Tibial nerve (tissue), 4 donors: ENCODE measurements around the gene SORCS3. TPM values are rescaled to one million over a fixed set of nuclear protein-coding genes. Genes with fewer than 3 reads are reported as not detected.

ENCODE experiments used
- DNase-seq, 2 donors: peaks; one replicate each; pipeline ENCODE4 v3.0.0-alpha.2; 2019; ENCODE audit warnings: low spot score in 2 of 2
- H3K27ac ChIP-seq, 4 donors: fragments of 200-600 bp; sonication (generic) in 3 of 4; one replicate each; pipeline ENCODE4 v1.5.1; 2017 to 2019; ENCODE audit warnings: mild to moderate bottlenecking in 1 of 4
- H3K27me3 ChIP-seq, 2 donors: fragments of 200-600 bp; sonication (generic) in 1 of 2; one replicate each; pipeline versions ENCODE4 v1.5.1 to v1.6.0; 2017 to 2019
- H3K36me3 ChIP-seq, 3 donors: fragments of 200-600 bp; sonication (generic); one replicate each; pipeline ENCODE4 v1.5.1; 2018 to 2019
- H3K4me1 ChIP-seq, 4 donors: fragments of 200-600 bp; sonication (generic) in 3 of 4; one replicate each; pipeline ENCODE4 v1.5.1; 2017 to 2019
- H3K4me3 ChIP-seq, 4 donors: fragments of 200-600 bp; sonication (generic) in 3 of 4; one replicate each; pipeline ENCODE4 v1.5.1; 2017 to 2019; ENCODE audit warnings: mild to moderate bottlenecking in 1 of 4, moderate library complexity in 1 of 4
- H3K9me3 ChIP-seq, 4 donors: fragments of 200-600 bp; sonication (generic) in 3 of 4; one replicate each; pipeline ENCODE4 v1.5.1; 2017 to 2019
- EP300 ChIP-seq, 2 donors: sonication (generic); formaldehyde crosslinking; IDR thresholded peaks; one replicate each; pipeline ENCODE4 v1.6.1; 2017; ENCODE audit warnings: antibody characterized with exemption in 2 of 2, mild to moderate bottlenecking in 1 of 2
- POLR2A ChIP-seq, 2 donors: fragments of 450-650 bp; IDR thresholded peaks; one replicate each; pipeline ENCODE4 v1.6.1; 2017; ENCODE audit warnings: antibody characterized with exemption in 2 of 2, mild to moderate bottlenecking in 2 of 2, moderate library complexity in 2 of 2
- WGBS, 2 donors: methylation state at CpG; one replicate each; pipeline ENCODE4 v1.1.5; 2018; 5-methylcytosine and 5-hydroxymethylcytosine counted together
- total RNA-seq, 4 donors: library from RNA; depleted of rRNA; stranded (reverse); fragments of >200 nt; gene quantifications; one replicate each; pipeline ENCODE4 v1.1.0, GENCODE V29; 2016
- TF ChIP-seq, protein P1 (sequence below), 5 experiments: fragments of 200-600 bp in 3 of 5; fragments of 450-650 bp in 2 of 5; sonication (generic) in 3 of 5; IDR thresholded peaks; one replicate each; pipeline ENCODE4 v1.5.1; 2016 to 2019; ENCODE audit warnings: antibody characterized with exemption in 5 of 5, mild to moderate bottlenecking in 3 of 5, moderate library complexity in 2 of 5

Gene SORCS3
- total RNA-seq, 4 donors from 2014 or later: 1.8 to 3.9 (median 3.2) TPM

DNA sequence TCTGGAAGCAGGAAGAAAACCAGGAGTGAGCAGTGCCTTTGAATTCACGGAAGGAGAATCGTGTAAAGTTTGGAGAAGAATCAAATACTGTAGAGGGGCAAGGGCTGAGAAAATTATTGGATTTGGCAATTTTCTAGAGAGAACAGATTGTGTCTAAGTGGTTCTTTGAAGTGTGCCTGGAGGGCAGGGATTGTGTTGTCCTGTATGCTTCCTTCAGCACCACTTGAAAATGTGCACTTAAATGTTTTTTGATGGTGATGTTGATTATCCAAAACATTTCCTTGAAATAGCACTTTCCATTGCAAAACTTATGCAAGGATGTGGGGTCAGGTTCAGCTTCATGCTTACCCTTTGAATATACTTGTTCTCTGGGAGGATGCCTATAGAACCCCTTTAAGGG lies 360.2 kb downstream of the SORCS3 start:
- H3K9me3 ChIP-seq: no peaks in the 10 kb centered on the region
- TF ChIP-seq EP300 (IDR thresholded peaks at IDR 0.05): no peak
- TF ChIP-seq POLR2A (IDR thresholded peaks at IDR 0.05): no peak
- TF ChIP-seq, protein P1, sequence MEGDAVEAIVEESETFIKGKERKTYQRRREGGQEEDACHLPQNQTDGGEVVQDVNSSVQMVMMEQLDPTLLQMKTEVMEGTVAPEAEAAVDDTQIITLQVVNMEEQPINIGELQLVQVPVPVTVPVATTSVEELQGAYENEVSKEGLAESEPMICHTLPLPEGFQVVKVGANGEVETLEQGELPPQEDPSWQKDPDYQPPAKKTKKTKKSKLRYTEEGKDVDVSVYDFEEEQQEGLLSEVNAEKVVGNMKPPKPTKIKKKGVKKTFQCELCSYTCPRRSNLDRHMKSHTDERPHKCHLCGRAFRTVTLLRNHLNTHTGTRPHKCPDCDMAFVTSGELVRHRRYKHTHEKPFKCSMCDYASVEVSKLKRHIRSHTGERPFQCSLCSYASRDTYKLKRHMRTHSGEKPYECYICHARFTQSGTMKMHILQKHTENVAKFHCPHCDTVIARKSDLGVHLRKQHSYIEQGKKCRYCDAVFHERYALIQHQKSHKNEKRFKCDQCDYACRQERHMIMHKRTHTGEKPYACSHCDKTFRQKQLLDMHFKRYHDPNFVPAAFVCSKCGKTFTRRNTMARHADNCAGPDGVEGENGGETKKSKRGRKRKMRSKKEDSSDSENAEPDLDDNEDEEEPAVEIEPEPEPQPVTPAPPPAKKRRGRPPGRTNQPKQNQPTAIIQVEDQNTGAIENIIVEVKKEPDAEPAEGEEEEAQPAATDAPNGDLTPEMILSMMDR (IDR thresholded peaks at IDR 0.05): no peak
- WGBS, 2 donors: 84% methylated on average over 2 of the region's 2 CpGs
- DNase-seq: no peak
- H3K4me1 ChIP-seq: no peaks in the 10 kb centered on the region
- no peaks in the 10 kb centered on the region for H3K27me3 ChIP-seq
- no peak overlapping the region for H3K27ac ChIP-seq
- H3K36me3 ChIP-seq: no peaks in the 10 kb centered on the region
- no peak overlapping the region for H3K4me3 ChIP-seq

- WGBS, 2 donors: 52 to 90% methylated on average over 2 of the region's 2 CpGs
- no peak for DNase-seq
- no peaks in the 10 kb centered on the region for H3K36me3 ChIP-seq
- H3K4me3 ChIP-seq: no peak overlapping the region
- H3K27ac ChIP-seq: no peak overlapping the region
- no peaks in the 10 kb centered on the region for H3K4me1 ChIP-seq
- no peaks in the 10 kb centered on the region for H3K9me3 ChIP-seq
- no peaks in the 10 kb centered on the region for H3K27me3 ChIP-seq
- no peak for TF ChIP-seq EP300 (IDR thresholded peaks at IDR 0.05)
- TF ChIP-seq, protein P1 (IDR thresholded peaks at IDR 0.05): no peak
- no peak for TF ChIP-seq POLR2A (IDR thresholded peaks at IDR 0.05)
These were observed 369.5 kb downstream of the SORCS3 start for GRCh38 chr10:105010411-105011121.

DNA sequence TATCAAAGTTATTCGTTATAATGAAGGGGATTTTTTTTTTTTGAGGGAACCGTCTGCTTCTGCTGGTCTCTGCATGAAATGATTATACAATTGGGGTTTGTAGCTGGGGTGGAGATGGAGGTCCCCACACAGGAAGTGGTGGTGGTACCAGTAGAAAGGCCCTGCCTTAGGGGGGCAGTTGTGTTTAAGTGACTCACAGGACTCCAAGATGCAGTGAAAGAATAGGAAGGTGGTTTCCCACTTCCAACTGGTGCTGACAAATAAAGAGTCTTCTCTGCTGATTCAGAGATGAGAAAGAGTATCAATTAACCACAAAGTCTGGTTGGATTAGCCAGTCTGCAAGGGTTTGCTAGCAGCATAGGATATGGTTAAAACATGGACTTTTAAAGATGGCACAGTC lies 376.0 kb downstream of the SORCS3 start:
- Histone ChIP-seq H3K27ac (no peak overlapping the region), H3K36me3 (no peaks in the 10 kb centered on the region), H3K9me3 (no peaks in the 10 kb centered on the region), H3K27me3 (no peaks in the 10 kb centered on the region), H3K4me3 (no peak overlapping the region), H3K4me1 (no peaks in the 10 kb centered on the region)
- 38 to 71% methylated on average over 2 of the region's 2 CpGs for WGBS, 2 donors
- no peak for DNase-seq
- no peak for TF ChIP-seq POLR2A (IDR thresholded peaks at IDR 0.05)
- no peak for TF ChIP-seq EP300 (IDR thresholded peaks at IDR 0.05)
- TF ChIP-seq, protein P1 (IDR thresholded peaks at IDR 0.05): no peak

- Histone ChIP-seq H3K4me1 (no peaks in the 10 kb centered on the region), H3K27ac (no peak overlapping the region), H3K27me3 (no peaks in the 10 kb centered on the region), H3K4me3 (no peak overlapping the region), H3K36me3 (no peaks in the 10 kb centered on the region), H3K9me3 (no peaks in the 10 kb centered on the region)
- TF ChIP-seq POLR2A (IDR thresholded peaks at IDR 0.05) (no peak), EP300 (IDR thresholded peaks at IDR 0.05) (no peak)
- TF ChIP-seq, protein P1 (IDR thresholded peaks at IDR 0.05): no peak
- no peak for DNase-seq
These were observed 376.6 kb downstream of the SORCS3 start for GRCh38 chr10:105017691-105018090.

- no peak overlapping the region for H3K4me3 ChIP-seq
- TF ChIP-seq, protein P1 (IDR thresholded peaks at IDR 0.05): no peak
- no peak for TF ChIP-seq POLR2A (IDR thresholded peaks at IDR 0.05)
- peak in 1 of 2 donors; percentile 31 for TF ChIP-seq EP300 (IDR thresholded peaks at IDR 0.05)
- H3K27ac ChIP-seq: no peak overlapping the region
- WGBS, 2 donors: 53 to 59% methylated on average over 6 of the region's 6 CpGs
- no peaks in the 10 kb centered on the region for H3K36me3 ChIP-seq
- DNase-seq: peak; percentile 13 to 30
- H3K4me1 ChIP-seq: no peaks in the 10 kb centered on the region
- no peaks in the 10 kb centered on the region for H3K27me3 ChIP-seq
- H3K9me3 ChIP-seq: no peaks in the 10 kb centered on the region
These were observed 382.4 kb downstream of the SORCS3 start for GRCh38 chr10:105023211-105024111.
